HG03280 (cell line): Measurements from ENCODE around the gene KDM6A.
"Not testable (repeated sequence)": the region's sequence is repeated elsewhere in the genome, so short reads cannot be mapped to it uniquely, and the experiment has no call there.

Experiments used
- ATAC-seq: cut with Tn5 transposase; IDR thresholded peaks from one replicate; pipeline ENCODE4 v1.9.1; 2021; ENCODE audit warnings: mild to moderate bottlenecking, moderate library complexity; ENCODE audit not compliant: unreplicated experiment

KDM6A gene

GRCh38 chrX:44954562-44954961, 81.6 kb downstream of the KDM6A start:
- ATAC-seq: no peak

GRCh38 chrX:44957848-44958247, 84.9 kb downstream of the KDM6A start:
- no peak for ATAC-seq

GRCh38 chrX:44958480-44958879, 85.5 kb downstream of the KDM6A start:
- ATAC-seq: no peak

- no peak for ATAC-seq
These were observed 89.0 kb downstream of the KDM6A start for GRCh38 chrX:44961817-44962607.

GRCh38 chrX:44962944-44963343, 90.0 kb downstream of the KDM6A start:
- no peak for ATAC-seq

- no peak for ATAC-seq
These were observed 94.2 kb downstream of the KDM6A start for GRCh38 chrX:44967221-44967620.

- ATAC-seq: no peak
These were observed 97.7 kb downstream of the KDM6A start for GRCh38 chrX:44970709-44971108.

GRCh38 chrX:44971674-44972073, 98.7 kb downstream of the KDM6A start:
- no peak for ATAC-seq

GRCh38 chrX:44972132-44972531, 99.1 kb downstream of the KDM6A start:
- ATAC-seq: no peak

GRCh38 chrX:44973420-44973932, 100.5 kb downstream of the KDM6A start:
- no peak for ATAC-seq

- ATAC-seq: no peak
These were observed 101.5 kb downstream of the KDM6A start for GRCh38 chrX:44974451-44974850.

GRCh38 chrX:44975666-44976263, 102.8 kb downstream of the KDM6A start:
- no peak for ATAC-seq

- ATAC-seq: no peak
These were observed 106.0 kb downstream of the KDM6A start for GRCh38 chrX:44978976-44979375.

- ATAC-seq: no peak
These were observed 107.4 kb downstream of the KDM6A start for GRCh38 chrX:44980403-44980802.

- no peak for ATAC-seq
These were observed 107.9 kb downstream of the KDM6A start for GRCh38 chrX:44980883-44981282.

- ATAC-seq: no peak
These were observed 117.2 kb downstream of the KDM6A start for GRCh38 chrX:44989995-44990770.

GRCh38 chrX:44992775-44993174, 119.8 kb downstream of the KDM6A start:
- no peak for ATAC-seq

GRCh38 chrX:44996277-44996676, 123.3 kb downstream of the KDM6A start:
- ATAC-seq: no peak

- ATAC-seq: no peak
These were observed 124.4 kb downstream of the KDM6A start for GRCh38 chrX:44997282-44997812.

- no peak for ATAC-seq
These were observed 124.9 kb downstream of the KDM6A start for GRCh38 chrX:44997888-44998287.

- not testable (repeated sequence) for ATAC-seq
These were observed 126.2 kb downstream of the KDM6A start for GRCh38 chrX:44999237-44999636.
